ENCODE results near the gene FNIP1. TPM values are rescaled to one million over a fixed set of nuclear protein-coding genes. Genes with fewer than 3 reads are reported as not detected.

FNIP1 gene
- total and polyA plus RNA-seq, 2 experiments from 2014 or later, result 8.2 to 27.9 TPM

- TF ChIP-seq CTCF (conservative IDR thresholded peaks at IDR 0.05; ENCODE audit: low read depth in 2 of 2), result no peak
- no peak for TF ChIP-seq STAT1 (IDR thresholded peaks at IDR 0.05; ENCODE audit: unreplicated experiment)
- no peak for TF ChIP-seq CREB1 (CRISPR knock-in tag; IDR thresholded peaks at IDR 0.05; ENCODE audit: low read depth)
- TF ChIP-seq ETS1 (IDR thresholded peaks at IDR 0.05), result no peak
Observed at GRCh38 chr5:131611064-131611381, 185.8 kb downstream of the FNIP1 start (continued).

- Mint-ChIP-seq H3K9me3 (no peaks in the 10 kb centered on the region), H3K27me3 (ENCODE audit: insufficient read depth, low read depth, poor library complexity) (no peaks in the 10 kb centered on the region), H3K27ac (no peak overlapping the region; the same call in 1 of the 2 replicates), H3K36me3 (ENCODE audit: low read depth) (no peaks in the 10 kb centered on the region; the same call in 2 of the 3 replicates), H3K4me3 (no peak overlapping the region), H3K4me1 (peaks cover 38% of the 10 kb centered on the region)
- Histone ChIP-seq H3K36me3 (ENCODE audit: insufficient read depth) (no peaks in the 10 kb centered on the region), H2AFZ (no peak overlapping the region), H3K4me3 (no peak overlapping the region), H3K79me2 (replicated peaks; ENCODE audit: insufficient read depth) (peaks cover 100% of the 10 kb centered on the region), H4K20me1 (replicated peaks; ENCODE audit: insufficient read depth) (peaks cover 19% of the 10 kb centered on the region; the same call in 1 of the 2 replicates), H3K27me3 (ENCODE audit: insufficient read depth) (no peaks in the 10 kb centered on the region), H3F3A (replicated peaks; ENCODE audit: low read depth) (no peaks in the 10 kb centered on the region), H3K4me1 (ENCODE audit: insufficient read depth) (peaks cover 27% of the 10 kb centered on the region), H3K27ac (ENCODE audit: low read depth) (peak overlapping the region; percentile 40; the same call in 1 of the 2 replicates), H3K4me2 (no peak overlapping the region), H3K9me2 (ENCODE audit: insufficient read depth) (no peaks in the 10 kb centered on the region)
- ATAC-seq (peak; percentile 22; the same call in 1 of the 3 replicates), DNase-seq (ENCODE audit: low spot score) (peak; percentile 21)
- no peak for TF ChIP-seq ZNF114 (CRISPR knock-in tag; IDR thresholded peaks at IDR 0.05)
- TF ChIP-seq ZNF462 (CRISPR knock-in tag; IDR thresholded peaks at IDR 0.05), result no peak
- TF ChIP-seq NANOG (IDR thresholded peaks at IDR 0.05; ENCODE audit: borderline replicate concordance), result no peak
- TF ChIP-seq EZH2phosphoT487 (IDR thresholded peaks at IDR 0.05; ENCODE audit: unreplicated experiment), result no peak
- TF ChIP-seq STAT1 (IDR thresholded peaks at IDR 0.05; ENCODE audit: unreplicated experiment), result no peak
- no peak for TF ChIP-seq ZNF331 (CRISPR knock-in tag; IDR thresholded peaks at IDR 0.05; ENCODE audit: low read depth)
- TF ChIP-seq CTCF (conservative IDR thresholded peaks at IDR 0.05; ENCODE audit: low read depth in 2 of 2), result no peak
- no peak for TF ChIP-seq CREB1 (CRISPR knock-in tag; IDR thresholded peaks at IDR 0.05; ENCODE audit: low read depth)
- no peak for TF ChIP-seq ETS1 (IDR thresholded peaks at IDR 0.05)
Observed at GRCh38 chr5:131610198-131611063, 186.4 kb downstream of the FNIP1 start.

Data from GM23338 (cell line).